Trophoblast cell (in vitro differentiated cells and primary cell): ENCODE measurements around the gene H2BK1.

Experiments
- DNase-seq, 2 donors: peaks; one replicate each; pipeline ENCODE4 v3.0.0-alpha.2; 2016
- H2AFZ ChIP-seq: 2 replicates; pipeline ENCODE4 v1.6.1; 2013; ENCODE audit warnings: low read length, moderate library complexity, mild to moderate bottlenecking; ENCODE audit not compliant: insufficient read depth, poor library complexity
- H2AK5ac ChIP-seq: 2 replicates; pipeline ENCODE4 v1.6.1; 2013; ENCODE audit warnings: mild to moderate bottlenecking, low read length
- H2BK120ac ChIP-seq: 2 replicates; pipeline ENCODE4 v1.6.1; 2013; ENCODE audit warnings: low read length, mild to moderate bottlenecking, moderate library complexity; ENCODE audit not compliant: insufficient read depth, poor library complexity
- H2BK12ac ChIP-seq: 2 replicates; pipeline ENCODE4 v1.6.1; 2013; ENCODE audit warnings: mild to moderate bottlenecking, low read length, moderate library complexity
- H2BK5ac ChIP-seq: 2 replicates; pipeline ENCODE4 v1.6.1; 2013; ENCODE audit warnings: low read length, low read depth, moderate library complexity, mild to moderate bottlenecking; ENCODE audit not compliant: poor library complexity
- H3K14ac ChIP-seq: 2 replicates; pipeline ENCODE4 v1.6.1; 2013; ENCODE audit warnings: mild to moderate bottlenecking, low read length
- H3K18ac ChIP-seq: 2 replicates; pipeline ENCODE4 v1.6.1; 2013; ENCODE audit warnings: mild to moderate bottlenecking, low read length
- H3K23ac ChIP-seq: 2 replicates; pipeline ENCODE4 v1.6.1; 2013; ENCODE audit warnings: low read length
- H3K27ac ChIP-seq: 2 replicates; pipeline ENCODE4 v1.5.1; 2013; ENCODE audit warnings: low read depth, mild to moderate bottlenecking, inconsistent platforms, low read length, moderate library complexity
- H3K27me3 ChIP-seq: 2 replicates; pipeline ENCODE4 v1.6.1; 2013; ENCODE audit warnings: inconsistent platforms, mild to moderate bottlenecking, low read length, moderate library complexity; ENCODE audit not compliant: insufficient read depth
- H3K36me3 ChIP-seq, 2 experiments: 1 replicate in 1 of 2; 2 replicates in 1 of 2; pipeline ENCODE4 v1.6.1; 2013; ENCODE audit warnings: low read length in 2 of 2, mild to moderate bottlenecking in 2 of 2, moderate library complexity in 1 of 2; ENCODE audit not compliant: insufficient read depth in 2 of 2, control insufficient read depth in 1 of 2
- H3K4ac ChIP-seq: 2 replicates; pipeline ENCODE4 v1.6.1; 2013; ENCODE audit warnings: low read depth, mild to moderate bottlenecking, low read length, moderate library complexity
- H3K4me1 ChIP-seq, 2 experiments: 1 replicate in 1 of 2; 2 replicates in 1 of 2; pipeline ENCODE4 v1.6.1; 2013; ENCODE audit warnings: low read length in 2 of 2, mild to moderate bottlenecking in 2 of 2, moderate library complexity in 1 of 2; ENCODE audit not compliant: insufficient read depth in 2 of 2, control insufficient read depth in 1 of 2
- H3K4me2 ChIP-seq: 2 replicates; pipeline ENCODE4 v1.6.1; 2013; ENCODE audit warnings: inconsistent platforms, mild to moderate bottlenecking, low read length, moderate library complexity
- H3K4me3 ChIP-seq: 2 replicates; pipeline ENCODE4 v1.5.1; 2013; ENCODE audit warnings: mild to moderate bottlenecking, low read depth, low read length, inconsistent platforms
- H3K79me1 ChIP-seq: one replicate; pipeline ENCODE4 v1.6.1; 2013; ENCODE audit warnings: low read length
- H3K79me2 ChIP-seq: 2 replicates; pipeline ENCODE4 v1.6.1; 2013; ENCODE audit warnings: low read length, mild to moderate bottlenecking; ENCODE audit not compliant: control insufficient read depth, insufficient read depth, poor library complexity
- H3K9ac ChIP-seq: 2 replicates; pipeline ENCODE4 v1.6.1; 2013; ENCODE audit warnings: mild to moderate bottlenecking, low read length
- H3K9me3 ChIP-seq: 2 replicates; pipeline ENCODE4 v1.6.1; 2013; ENCODE audit warnings: low read depth, mild to moderate bottlenecking, control low read depth, inconsistent platforms, low read length; ENCODE audit not compliant: insufficient read depth
- H4K12ac ChIP-seq: 2 replicates; pipeline ENCODE4 v1.6.1; 2013; ENCODE audit warnings: low read depth, mild to moderate bottlenecking, low read length, moderate library complexity
- H4K8ac ChIP-seq: 2 replicates; pipeline ENCODE4 v1.6.1; 2013; ENCODE audit warnings: low read depth, mild to moderate bottlenecking, low read length, moderate library complexity
- H4K91ac ChIP-seq: one replicate; pipeline ENCODE4 v1.6.1; 2013; ENCODE audit warnings: low read depth, mild to moderate bottlenecking, low read length, moderate library complexity
- WGBS: extraction: QIAGEN DNeasy Blood & Tissue Kit; methylation state at CpG from one replicate; pipeline ENCODE4 v1.1.7; 2013; ENCODE audit warnings: missing lambda C conversion rate; ENCODE audit not compliant: insufficient read length, insufficient coverage; ENCODE audit errors: extremely low coverage; 5-methylcytosine and 5-hydroxymethylcytosine counted together

The H2BK1 gene

DNA sequence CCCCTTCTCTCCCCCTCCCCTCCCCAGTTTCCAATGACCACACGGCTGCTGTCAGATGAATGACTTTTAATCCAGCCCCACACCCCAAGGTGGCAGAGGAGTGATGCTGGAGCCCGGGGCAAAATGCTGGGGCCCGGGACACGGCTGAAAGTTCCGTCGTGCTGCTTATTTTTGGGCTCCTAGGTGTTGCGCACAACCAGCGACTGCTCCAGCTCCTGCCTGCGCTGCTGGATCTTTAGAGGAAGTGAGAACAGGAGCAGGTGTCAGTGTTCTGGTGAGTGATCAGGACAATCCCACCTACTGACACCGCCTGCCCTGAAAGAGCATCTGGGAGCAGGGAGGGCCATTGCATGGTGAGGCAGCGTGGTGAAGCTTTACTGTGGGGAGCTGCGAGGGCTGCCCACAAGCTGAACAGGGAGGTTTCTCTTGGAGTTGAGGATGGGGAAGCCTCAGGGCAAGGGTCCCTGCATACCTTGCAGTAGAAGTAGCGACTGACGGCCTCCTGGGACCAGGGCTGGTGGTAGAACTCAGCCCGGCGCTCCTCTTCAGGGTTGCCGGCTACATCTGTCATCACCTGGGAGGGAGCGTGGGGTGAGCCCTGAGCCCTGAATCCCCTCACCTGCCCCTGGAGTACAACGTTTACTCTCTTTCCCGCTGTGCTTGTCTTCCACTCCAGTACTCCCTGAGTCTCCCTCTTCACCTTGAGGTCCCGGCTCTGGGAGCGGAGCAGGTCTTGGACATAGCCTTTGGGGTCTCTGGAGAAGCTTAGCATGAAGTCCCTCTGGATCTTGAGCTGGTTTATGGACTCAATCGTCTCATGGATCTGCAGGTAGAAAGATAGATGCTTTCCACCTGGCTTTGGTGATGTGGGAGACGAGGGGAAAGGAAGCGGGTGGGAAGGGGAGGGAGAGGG, 28.9 kb upstream of the H2BK1 start:
- Histone ChIP-seq H3K4me2 (no peak overlapping the region), H3K9ac (no peak overlapping the region), H4K12ac (no peak overlapping the region), H4K8ac (no peak overlapping the region), H3K4me3 (no peak overlapping the region), H3K18ac (no peak overlapping the region), H3K14ac (no peak overlapping the region), H2BK120ac (no peak overlapping the region), H3K79me1 (no peaks in the 10 kb centered on the region), H2BK12ac (no peak overlapping the region), H3K4ac (no peak overlapping the region), H3K79me2 (no peaks in the 10 kb centered on the region), H2AFZ (no peak overlapping the region), H3K27ac (no peak overlapping the region), H3K27me3 (no peaks in the 10 kb centered on the region), H3K23ac (no peak overlapping the region), H4K91ac (no peak overlapping the region), H3K9me3 (peaks cover 4% of the 10 kb centered on the region), H2AK5ac (no peak overlapping the region), H3K4me1 (no peaks in the 10 kb centered on the region), H2BK5ac (no peak overlapping the region), H3K36me3 (peaks cover 53 to 60% of the 10 kb centered on the region in 2 experiments)
- no peak for DNase-seq
- no CpG with 5 or more reads among the region's 25 CpGs for WGBS

DNA sequence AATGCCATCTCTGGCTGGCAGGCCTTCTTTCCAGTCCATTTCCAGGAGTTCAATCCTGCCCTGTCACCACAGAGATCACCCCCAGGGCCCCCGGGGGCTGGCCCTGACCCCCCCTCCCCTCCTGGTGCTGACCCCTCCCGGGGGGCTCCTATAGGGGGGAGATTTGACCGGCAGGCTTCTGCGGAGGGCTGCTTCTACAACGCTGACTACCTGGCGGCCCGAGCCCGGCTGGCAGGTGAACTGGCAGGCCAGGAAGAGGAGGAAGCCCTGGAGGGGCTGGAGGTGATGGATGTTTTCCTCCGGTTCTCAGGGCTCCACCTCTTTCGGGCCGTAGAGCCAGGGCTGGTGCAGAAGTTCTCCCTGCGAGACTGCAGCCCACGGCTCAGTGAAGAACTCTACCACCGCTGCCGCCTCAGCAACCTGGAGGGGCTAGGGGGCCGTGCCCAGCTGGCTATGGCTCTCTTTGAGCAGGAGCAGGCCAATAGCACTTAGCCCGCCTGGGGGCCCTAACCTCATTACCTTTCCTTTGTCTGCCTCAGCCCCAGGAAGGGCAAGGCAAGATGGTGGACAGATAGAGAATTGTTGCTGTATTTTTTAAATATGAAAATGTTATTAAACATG, 28.0 kb upstream of the H2BK1 start:
- H3K23ac ChIP-seq, result no peak overlapping the region
- H3K4me2 ChIP-seq, result no peak overlapping the region
- H3K79me2 ChIP-seq, result peaks cover 3% of the 10 kb centered on the region
- H4K91ac ChIP-seq, result no peak overlapping the region
- no peak overlapping the region for H3K14ac ChIP-seq
- H3K79me1 ChIP-seq, result no peaks in the 10 kb centered on the region
- H3K4ac ChIP-seq, result no peak overlapping the region
- H4K12ac ChIP-seq, result no peak overlapping the region
- no peaks in the 10 kb centered on the region for H3K27me3 ChIP-seq
- no peak overlapping the region for H2BK12ac ChIP-seq
- peaks cover 1 to 6% of the 10 kb centered on the region in 2 experiments for H3K4me1 ChIP-seq
- H3K18ac ChIP-seq, result no peak overlapping the region
- H3K9ac ChIP-seq, result no peak overlapping the region
- no peak overlapping the region for H4K8ac ChIP-seq
- H3K9me3 ChIP-seq, result peaks cover 4% of the 10 kb centered on the region
- H3K36me3 ChIP-seq, result peaks cover 55 to 64% of the 10 kb centered on the region in 2 experiments
- DNase-seq, result no peak
- no peak overlapping the region for H2BK120ac ChIP-seq
- no peak overlapping the region for H3K27ac ChIP-seq
- no peak overlapping the region for H2BK5ac ChIP-seq
- no peak overlapping the region for H2AK5ac ChIP-seq
- no peak overlapping the region for H3K4me3 ChIP-seq
- WGBS, result no CpG with 5 or more reads among the region's 17 CpGs
- no peak overlapping the region for H2AFZ ChIP-seq

DNA sequence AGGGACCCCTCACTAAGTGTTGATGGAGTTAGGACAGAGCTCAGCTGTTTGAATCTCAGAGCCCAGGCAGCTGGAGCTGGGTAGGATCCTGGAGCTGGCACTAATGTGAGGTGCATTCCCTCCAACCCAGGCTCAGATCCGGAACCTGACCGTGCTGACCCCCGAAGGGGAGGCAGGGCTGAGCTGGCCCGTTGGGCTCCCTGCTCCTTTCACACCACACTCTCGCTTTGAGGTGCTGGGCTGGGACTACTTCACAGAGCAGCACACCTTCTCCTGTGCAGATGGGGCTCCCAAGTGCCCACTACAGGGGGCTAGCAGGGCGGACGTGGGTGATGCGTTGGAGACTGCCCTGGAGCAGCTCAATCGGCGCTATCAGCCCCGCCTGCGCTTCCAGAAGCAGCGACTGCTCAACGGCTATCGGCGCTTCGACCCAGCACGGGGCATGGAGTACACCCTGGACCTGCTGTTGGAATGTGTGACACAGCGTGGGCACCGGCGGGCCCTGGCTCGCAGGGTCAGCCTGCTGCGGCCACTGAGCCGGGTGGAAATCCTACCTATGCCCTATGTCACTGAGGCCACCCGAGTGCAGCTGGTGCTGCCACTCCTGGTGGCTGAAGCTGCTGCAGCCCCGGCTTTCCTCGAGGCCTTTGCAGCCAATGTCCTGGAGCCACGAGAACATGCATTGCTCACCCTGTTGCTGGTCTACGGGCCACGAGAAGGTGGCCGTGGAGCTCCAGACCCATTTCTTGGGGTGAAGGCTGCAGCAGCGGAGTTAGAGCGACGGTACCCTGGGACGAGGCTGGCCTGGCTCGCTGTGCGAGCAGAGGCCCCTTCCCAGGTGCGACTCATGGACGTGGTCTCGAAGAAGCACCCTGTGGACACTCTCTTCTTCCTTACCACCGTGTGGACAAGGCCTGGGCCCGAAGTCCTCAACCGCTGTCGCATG, 27.2 kb upstream of the H2BK1 start:
- H3K79me1 ChIP-seq, result peaks cover 5% of the 10 kb centered on the region
- H3K79me2 ChIP-seq, result peaks cover 10% of the 10 kb centered on the region
- H3K9me3 ChIP-seq, result peaks cover 4% of the 10 kb centered on the region
- DNase-seq, result no peak
- H4K8ac ChIP-seq, result no peak overlapping the region
- no CpG with 5 or more reads among the region's 44 CpGs for WGBS
- H4K12ac ChIP-seq, result no peak overlapping the region
- H3K4ac ChIP-seq, result no peak overlapping the region
- H2AK5ac ChIP-seq, result no peak overlapping the region
- H2BK120ac ChIP-seq, result no peak overlapping the region
- peaks cover 55 to 64% of the 10 kb centered on the region in 2 experiments for H3K36me3 ChIP-seq
- H3K23ac ChIP-seq, result no peak overlapping the region
- H2BK5ac ChIP-seq, result no peak overlapping the region
- H3K27ac ChIP-seq, result no peak overlapping the region
- H3K4me3 ChIP-seq, result no peak overlapping the region
- peaks cover 4 to 10% of the 10 kb centered on the region in 2 experiments for H3K4me1 ChIP-seq
- H3K27me3 ChIP-seq, result no peaks in the 10 kb centered on the region
- H3K14ac ChIP-seq, result no peak overlapping the region
- no peak overlapping the region for H4K91ac ChIP-seq
- no peak overlapping the region for H3K4me2 ChIP-seq
- no peak overlapping the region for H3K9ac ChIP-seq
- H2BK12ac ChIP-seq, result no peak overlapping the region
- no peak overlapping the region for H2AFZ ChIP-seq
- no peak overlapping the region for H3K18ac ChIP-seq

DNA sequence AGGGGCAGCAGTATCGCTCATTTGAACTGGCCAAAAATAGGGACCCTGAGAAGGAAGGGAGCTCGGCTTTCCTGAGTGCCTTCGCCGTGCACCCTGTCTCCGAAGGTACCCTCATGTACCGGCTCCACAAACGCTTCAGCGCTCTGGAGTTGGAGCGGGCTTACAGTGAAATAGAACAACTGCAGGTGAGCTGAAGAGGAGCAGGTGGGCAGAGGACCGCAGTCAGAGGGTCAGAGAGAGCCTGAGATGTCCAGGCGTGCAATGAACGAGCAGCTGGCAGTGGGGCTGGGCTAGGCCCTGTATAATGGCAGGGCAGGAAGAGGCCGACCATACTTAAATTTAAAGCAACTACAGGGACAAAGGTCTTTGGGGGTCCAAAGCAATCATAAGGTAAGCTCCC, 26.1 kb upstream of the H2BK1 start:
- Histone ChIP-seq H3K14ac (no peak overlapping the region), H3K79me1 (peaks cover 6% of the 10 kb centered on the region), H3K27ac (no peak overlapping the region), H4K8ac (no peak overlapping the region), H3K4me1 (peaks cover 4 to 10% of the 10 kb centered on the region in 2 experiments), H2BK5ac (no peak overlapping the region), H4K12ac (no peak overlapping the region), H3K9ac (no peak overlapping the region), H3K18ac (no peak overlapping the region), H3K23ac (no peak overlapping the region), H2AK5ac (no peak overlapping the region), H2AFZ (no peak overlapping the region), H3K36me3 (peaks cover 54 to 56% of the 10 kb centered on the region in 2 experiments), H3K4ac (no peak overlapping the region), H3K27me3 (no peaks in the 10 kb centered on the region), H3K79me2 (peaks cover 11% of the 10 kb centered on the region), H3K4me3 (no peak overlapping the region), H2BK12ac (no peak overlapping the region), H3K9me3 (peaks cover 4% of the 10 kb centered on the region), H4K91ac (no peak overlapping the region), H2BK120ac (no peak overlapping the region), H3K4me2 (no peak overlapping the region)
- no CpG with 5 or more reads among the region's 13 CpGs for WGBS
- DNase-seq, result no peak
